CD4-positive, alpha-beta T cell treated with Interleukin-12 subunit alpha and Interleukin-12 subunit beta, for 1 hour (primary cell): ENCODE measurements around the gene KRT27.
"Not testable (repeated sequence)": the region's sequence is repeated elsewhere in the genome, so short reads cannot be mapped to it uniquely, and the experiment has no call there.

Source experiments
- DNase-seq: peaks from one replicate; pipeline ENCODE4 v3.0.0-alpha.2; 2020

KRT27 gene

GRCh38 chr17:40750391-40750790 lies 32.0 kb downstream of the KRT27 start:
- DNase-seq: no peak

DNA sequence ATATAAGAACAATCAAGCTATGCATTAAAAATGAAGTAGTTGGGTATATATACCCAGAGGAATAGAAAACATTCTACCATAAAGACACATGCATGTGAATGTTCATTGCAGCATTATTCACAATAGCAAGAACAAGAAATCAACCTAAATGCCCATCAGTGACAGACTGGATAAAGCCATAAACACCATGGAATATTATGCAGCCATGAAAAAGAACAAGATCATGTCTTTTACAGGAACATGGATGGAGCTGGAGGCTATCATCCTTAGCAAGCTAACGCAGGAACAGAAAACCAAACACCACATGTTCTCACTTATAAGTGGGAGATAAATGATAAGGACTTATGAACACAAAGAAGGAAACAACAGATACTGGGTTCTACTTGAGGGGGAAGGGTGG lies 33.7 kb downstream of the KRT27 start:
- not testable (repeated sequence) for DNase-seq

- no peak for DNase-seq
These were observed 43.8 kb downstream of the KRT27 start for GRCh38 chr17:40738553-40738952.

DNA sequence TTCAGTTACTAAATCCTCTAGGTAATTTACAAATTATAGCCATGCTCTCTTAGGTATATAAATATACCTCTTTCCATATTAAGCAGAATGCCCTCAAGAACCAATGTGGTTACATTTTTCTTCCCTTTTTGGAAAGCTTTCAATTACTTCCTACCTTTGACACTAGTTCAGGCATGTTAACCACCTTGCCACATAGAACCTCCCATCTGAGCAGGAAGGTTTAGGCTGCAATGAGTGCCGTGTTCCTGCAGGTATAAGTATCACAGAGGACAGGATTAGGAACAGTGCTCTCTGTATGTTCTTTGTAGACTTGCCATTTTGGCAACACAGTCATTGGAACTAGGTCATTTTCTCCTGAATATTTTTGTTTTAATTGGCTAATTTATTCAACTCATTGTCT lies 47.3 kb downstream of the KRT27 start:
- no peak for DNase-seq

GRCh38 chr17:40734018-40734417 lies 48.3 kb downstream of the KRT27 start:
- DNase-seq: no peak

DNA sequence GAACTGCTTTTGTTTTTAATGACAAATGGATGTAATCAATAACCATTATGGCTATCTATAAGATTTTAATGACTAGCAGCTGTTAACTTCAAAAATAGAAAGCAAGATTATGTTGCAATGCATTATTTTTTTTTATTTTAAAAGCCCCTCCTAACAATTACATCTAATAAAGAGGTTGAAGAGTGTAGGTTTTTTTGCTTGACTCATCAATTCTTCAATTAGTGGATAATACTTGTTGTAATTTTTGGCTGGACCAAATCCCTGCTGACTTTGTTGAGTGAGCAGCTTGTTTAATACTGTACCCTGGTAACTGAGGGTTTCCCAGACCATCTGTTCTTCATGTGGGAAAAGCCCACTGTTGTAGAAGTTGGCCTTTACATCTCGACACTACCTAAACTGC lies 51.4 kb downstream of the KRT27 start:
- no peak for DNase-seq

- DNase-seq: no peak
These were observed 54.7 kb downstream of the KRT27 start for GRCh38 chr17:40727447-40728231.

DNA sequence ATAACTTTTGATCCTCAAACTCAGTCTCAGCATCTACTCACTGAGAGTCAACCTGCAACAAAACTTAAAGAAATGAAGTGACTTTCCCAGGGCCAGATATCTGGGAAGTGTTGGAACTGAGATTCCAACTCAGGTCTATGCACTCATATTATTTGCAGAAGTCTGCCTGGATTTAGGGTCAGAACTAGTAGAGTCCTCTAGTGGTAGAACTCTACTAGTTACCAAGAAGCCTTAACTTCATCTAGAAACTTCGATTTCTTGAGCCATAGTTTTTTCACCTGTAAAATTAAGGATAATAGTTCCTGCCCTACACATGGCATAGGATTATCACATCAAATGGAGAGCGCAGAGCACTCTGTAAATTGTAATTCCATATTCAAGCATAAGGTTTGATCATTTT lies 55.4 kb downstream of the KRT27 start:
- DNase-seq: peak; percentile 16
